Thoracic aorta (tissue), 2 donors: ENCODE results near the gene FLAD1. TPM values are rescaled to one million over a fixed set of nuclear protein-coding genes. Genes with fewer than 3 reads are reported as not detected.

Source experiments
- ATAC-seq: fragments of 150-250 bp; one replicate; pipeline ENCODE4 v1.8.0; 2017; ENCODE audit warnings: low read depth; ENCODE audit not compliant: insufficient number of reproducible peaks, low FRiP score
- DNase-seq: peaks from one replicate; pipeline ENCODE4 v3.0.0-alpha.2; 2020; ENCODE audit warnings: low spot score
- H3K27ac ChIP-seq, 2 donors: fragments of 200-600 bp; sonication (generic); 1 replicate in 1 of 2; 2 replicates in 1 of 2; pipeline ENCODE4 v1.5.1; 2016; ENCODE audit warnings: mild to moderate bottlenecking in 2 of 2, moderate library complexity in 2 of 2
- H3K27me3 ChIP-seq: fragments of 200-600 bp; sonication (generic); replicated peaks from 2 replicates; pipeline ENCODE4 v1.6.0; 2016; ENCODE audit warnings: mild to moderate bottlenecking; ENCODE audit not compliant: insufficient read depth
- H3K36me3 ChIP-seq: fragments of 200-600 bp; sonication (generic); one replicate; pipeline ENCODE4 v1.5.1; 2016
- H3K4me1 ChIP-seq, 2 donors: fragments of 200-600 bp; sonication (generic); 1 replicate in 1 of 2; 2 replicates in 1 of 2; pipeline versions ENCODE4 v1.5.1 to v1.6.0; 2016; ENCODE audit warnings: low read depth in 2 of 2, mild to moderate bottlenecking in 1 of 2; ENCODE audit not compliant: control insufficient read depth in 1 of 2
- H3K4me3 ChIP-seq: fragments of 200-600 bp; sonication (generic); 2 replicates; pipeline ENCODE4 v1.5.1; 2016; ENCODE audit warnings: mild to moderate bottlenecking
- H3K9me3 ChIP-seq: fragments of 200-600 bp; sonication (generic); 2 replicates; pipeline ENCODE4 v1.5.1; 2016
- CTCF ChIP-seq: fragments of 200-600 bp; sonication (generic); IDR thresholded peaks from one replicate; pipeline ENCODE4 v1.5.1; 2019; ENCODE audit warnings: antibody characterized with exemption
- total RNA-seq, 2 donors: library from RNA; depleted of rRNA; stranded (reverse); fragments of >200 nt; gene quantifications; one replicate each; pipeline versions ENCODE4 v1.1.0 to v1.2.3, GENCODE V29; 2016

FLAD1 gene
- total RNA-seq, 2 donors from 2014 or later: 23.8 to 27.2 TPM

- TF ChIP-seq CTCF: no peak
- Histone ChIP-seq H3K4me1 (peaks cover 4 to 11% of the 10 kb centered on the region in 2 donors), H3K9me3 (no peaks in the 10 kb centered on the region), H3K4me3 (no peak overlapping the region), H3K27ac (no peak overlapping the region), H3K27me3 (no peaks in the 10 kb centered on the region), H3K36me3 (peaks cover 24% of the 10 kb centered on the region)
- ATAC-seq (no peak), DNase-seq (no peak)
Measured at GRCh38 chr1:154945962-154946850, 36.9 kb upstream of the FLAD1 start.

GRCh38 chr1:154948079-154948478 is 35.1 kb upstream of the FLAD1 start:
- peaks cover 9 to 25% of the 10 kb centered on the region in 2 donors for H3K4me1 ChIP-seq
- no peaks in the 10 kb centered on the region for H3K9me3 ChIP-seq
- H3K27ac ChIP-seq: no peak overlapping the region
- no peaks in the 10 kb centered on the region for H3K27me3 ChIP-seq
- TF ChIP-seq CTCF: no peak
- H3K4me3 ChIP-seq: no peak overlapping the region
- ATAC-seq (no peak), DNase-seq (no peak)
- H3K36me3 ChIP-seq: peaks cover 24% of the 10 kb centered on the region

- ATAC-seq (no peak), DNase-seq (no peak)
- Histone ChIP-seq H3K36me3 (peaks cover 20% of the 10 kb centered on the region), H3K27me3 (no peaks in the 10 kb centered on the region), H3K9me3 (no peaks in the 10 kb centered on the region), H3K27ac (no peak overlapping the region), H3K4me1 (peaks cover 29 to 47% of the 10 kb centered on the region in 2 donors), H3K4me3 (no peak overlapping the region)
- TF ChIP-seq CTCF: no peak
Measured at GRCh38 chr1:154951901-154952657, 31.1 kb upstream of the FLAD1 start.

- H3K27ac ChIP-seq: no peak overlapping the region
- H3K9me3 ChIP-seq: no peaks in the 10 kb centered on the region
- ATAC-seq: no peak
- no peak overlapping the region for H3K4me3 ChIP-seq
- TF ChIP-seq CTCF: no peak
- H3K36me3 ChIP-seq: peaks cover 15% of the 10 kb centered on the region
- H3K4me1 ChIP-seq: peaks cover 32 to 52% of the 10 kb centered on the region in 2 donors
- H3K27me3 ChIP-seq: no peaks in the 10 kb centered on the region
- no peak for DNase-seq
Measured at GRCh38 chr1:154952664-154953063, 30.5 kb upstream of the FLAD1 start.

- Histone ChIP-seq H3K9me3 (no peaks in the 10 kb centered on the region), H3K4me3 (no peak overlapping the region), H3K36me3 (peaks cover 9% of the 10 kb centered on the region), H3K27ac (no peak overlapping the region), H3K4me1 (peaks cover 32 to 52% of the 10 kb centered on the region in 2 donors), H3K27me3 (no peaks in the 10 kb centered on the region)
- ATAC-seq: no peak
- TF ChIP-seq CTCF: no peak
- no peak for DNase-seq
Measured at GRCh38 chr1:154953611-154954038, 29.5 kb upstream of the FLAD1 start.
